ENCODE data around the gene PNMA3. TPM values are rescaled to one million over a fixed set of nuclear protein-coding genes. Genes with fewer than 3 reads are reported as not detected.
"Not testable (repeated sequence)": the region's sequence is repeated elsewhere in the genome, so short reads cannot be mapped to it uniquely, and the experiment has no call there.

The PNMA3 gene
- total and polyA plus RNA-seq, 9 donors = 0.39 to 4.3 (median 0.73) TPM; not detected in 1

- Histone ChIP-seq H3K4me3 (no peak overlapping the region), H3K4me1 (ENCODE audit: insufficient read depth) (no peaks in the 10 kb centered on the region), H3K9me3 (no peaks in the 10 kb centered on the region), H3K36me3 (no peaks in the 10 kb centered on the region), H3K27ac (no peak overlapping the region), H3K27me3 (no peaks in the 10 kb centered on the region)
- WGBS, 3 donors = 20 to 28% (median 25%) methylated on average over 3 of the region's 3 CpGs
- DNase-seq = no peak
- TF ChIP-seq CTCF (IDR thresholded peaks at IDR 0.05) (no peak), POLR2A (IDR thresholded peaks at IDR 0.05) (no peak)
- intact Hi-C loops (cut with DNase I) = loop anchor here in 1 of 4 donors (5.0 kb wide), 1 partner anchor 256 kb away; no protein-coding TSS in a partner anchor
These were observed 5.5 kb downstream of the PNMA3 start for GRCh38 chrX:153061732-153062131.

- Histone ChIP-seq H3K27ac (no peak overlapping the region), H3K4me3 (no peak overlapping the region), H3K36me3 (no peaks in the 10 kb centered on the region), H3K9me3 (no peaks in the 10 kb centered on the region), H3K27me3 (no peaks in the 10 kb centered on the region), H3K4me1 (ENCODE audit: insufficient read depth) (no peaks in the 10 kb centered on the region)
- intact Hi-C loops (cut with DNase I) = loop anchor here in 1 of 4 donors (5.0 kb wide), 1 partner anchor 254 kb away; no protein-coding TSS in a partner anchor
- no peak for TF ChIP-seq EP300 (IDR thresholded peaks at IDR 0.05)
- no peak for TF ChIP-seq CTCF (IDR thresholded peaks at IDR 0.05)
- no peak for DNase-seq
These were observed 7.0 kb downstream of the PNMA3 start for GRCh38 chrX:153063315-153063714.

- WGBS, 3 donors = 62 to 76% (median 76%) methylated on average over 2 of the region's 2 CpGs
- Histone ChIP-seq H3K4me1 (ENCODE audit: insufficient read depth) (no peaks in the 10 kb centered on the region), H3K27ac (no peak overlapping the region), H3K36me3 (no peaks in the 10 kb centered on the region), H3K27me3 (no peaks in the 10 kb centered on the region), H3K4me3 (no peak overlapping the region), H3K9me3 (no peaks in the 10 kb centered on the region)
- TF ChIP-seq EP300 (IDR thresholded peaks at IDR 0.05) = no peak
- no peak for TF ChIP-seq CTCF (IDR thresholded peaks at IDR 0.05)
- no peak for TF ChIP-seq POLR2A (IDR thresholded peaks at IDR 0.05)
- DNase-seq = no peak
- intact Hi-C loops (cut with DNase I) = loop anchor here in 1 of 4 donors (5.0 kb wide), 1 partner anchor 253 kb away; no protein-coding TSS in a partner anchor
These were observed 7.8 kb downstream of the PNMA3 start for GRCh38 chrX:153064061-153064460.

GRCh38 chrX:153065389-153065788, 9.1 kb downstream of the PNMA3 start:
- TF ChIP-seq POLR2A (IDR thresholded peaks at IDR 0.05) (no peak), CTCF (IDR thresholded peaks at IDR 0.05) (no peak), EP300 (IDR thresholded peaks at IDR 0.05) (no peak)
- Histone ChIP-seq H3K36me3 (no peaks in the 10 kb centered on the region), H3K4me1 (ENCODE audit: insufficient read depth) (no peaks in the 10 kb centered on the region), H3K27ac (no peak overlapping the region), H3K9me3 (no peaks in the 10 kb centered on the region), H3K27me3 (no peaks in the 10 kb centered on the region), H3K4me3 (no peak overlapping the region)
- WGBS, 3 donors = 75 to 82% (median 76%) methylated on average over 6 of the region's 6 CpGs
- DNase-seq = no peak
- intact Hi-C loops (cut with DNase I) = no loop called here

GRCh38 chrX:153066402-153066801, 10.1 kb downstream of the PNMA3 start:
- DNase-seq; H3K4me1 ChIP-seq (ENCODE audit: insufficient read depth); H3K9me3 ChIP-seq; H3K36me3 ChIP-seq; H3K27me3 ChIP-seq; H3K27ac ChIP-seq; H3K4me3 ChIP-seq; intact Hi-C loops (cut with DNase I): not testable (repeated sequence)
- 39 to 46% methylated on average over 3 of the region's 12 CpGs; no CpG with 5 or more reads in 1 of the 3 donors for WGBS, 3 donors

GRCh38 chrX:153071909-153072583, 15.8 kb downstream of the PNMA3 start, which contains the start of gene PNMA6A:
TSS of gene PNMA6A (plus strand) at chrX:153072454. CDS start at chrX:153073063, 609 bp downstream.
- WGBS, 3 donors = no CpG with 5 or more reads among the region's 76 CpGs
- DNase-seq; H3K4me1 ChIP-seq (ENCODE audit: insufficient read depth); H3K36me3 ChIP-seq; H3K4me3 ChIP-seq; intact Hi-C loops (cut with DNase I); H3K27me3 ChIP-seq; H3K27ac ChIP-seq; H3K9me3 ChIP-seq: not testable (repeated sequence)

GRCh38 chrX:153073331-153073730, 17.1 kb downstream of the PNMA3 start:
- H3K27me3 ChIP-seq; DNase-seq; H3K36me3 ChIP-seq; H3K9me3 ChIP-seq; H3K4me1 ChIP-seq (ENCODE audit: insufficient read depth); intact Hi-C loops (cut with DNase I); H3K4me3 ChIP-seq; H3K27ac ChIP-seq: not testable (repeated sequence)
- WGBS, 3 donors = 76% methylated on average over 5 of the region's 29 CpGs; no CpG with 5 or more reads in 2 of the 3 donors

All from ovary (tissue), 9 donors.